Heart left ventricle (tissue), 16 donors: ENCODE measurements around the gene GAB2. TPM values are rescaled to one million over a fixed set of nuclear protein-coding genes. Genes with fewer than 3 reads are reported as not detected.
"Not testable (repeated sequence)": the region's sequence is repeated elsewhere in the genome, so short reads cannot be mapped to it uniquely, and the experiment has no call there.

ENCODE experiments used
- ATAC-seq, 4 donors: fragments of 200-7000 bp; cut with Tn5 transposase; one replicate each; pipeline ENCODE4 v1.9.1; 2020 to 2022; ENCODE audit warnings: moderate library complexity in 4 of 4, mild to moderate bottlenecking in 3 of 4, moderate number of reproducible peaks in 1 of 4
- DNase-seq, 5 donors: peaks; one replicate each; pipeline ENCODE4 v3.0.0-alpha.2; 2020
- H3K27ac ChIP-seq, 12 donors: fragments of 200-600 bp; sonication (generic) in 4 of 12; one replicate each; pipeline versions ENCODE4 v1.5.0 to v1.8.0; 2016 to 2022; ENCODE audit warnings: mild to moderate bottlenecking in 2 of 12
- H3K27me3 ChIP-seq, 9 donors: fragments of 200-600 bp; sonication (generic) in 2 of 9; one replicate each; pipeline versions ENCODE4 v1.5.1 to v1.8.0; 2016 to 2022; ENCODE audit warnings: mild to moderate bottlenecking in 3 of 9
- H3K36me3 ChIP-seq, 9 donors: fragments of 200-600 bp; sonication (generic) in 2 of 9; one replicate each; pipeline versions ENCODE4 v1.5.0 to v1.8.0; 2018 to 2022; ENCODE audit warnings: mild to moderate bottlenecking in 2 of 9
- H3K4me1 ChIP-seq, 12 donors: fragments of 200-600 bp; sonication (generic) in 4 of 12; one replicate each; pipeline versions ENCODE4 v1.5.0 to v1.8.0; 2016 to 2022; ENCODE audit warnings: mild to moderate bottlenecking in 3 of 12
- H3K4me3 ChIP-seq, 12 donors: fragments of 200-600 bp; sonication (generic) in 4 of 12; one replicate each; pipeline versions ENCODE4 v1.5.0 to v1.8.0; 2017 to 2022; ENCODE audit warnings: mild to moderate bottlenecking in 9 of 12, moderate library complexity in 4 of 12
- H3K9me3 ChIP-seq, 12 donors: fragments of 200-600 bp; sonication (generic) in 4 of 12; one replicate each; pipeline versions ENCODE4 v1.5.0 to v1.8.0; 2016 to 2022; ENCODE audit warnings: mild to moderate bottlenecking in 1 of 12
- POLR2A ChIP-seq, 2 donors: fragments of 450-650 bp; IDR thresholded peaks; one replicate each; pipeline ENCODE4 v1.6.1; 2017; ENCODE audit warnings: antibody characterized with exemption in 2 of 2, mild to moderate bottlenecking in 2 of 2, moderate library complexity in 2 of 2
- WGBS, 4 donors: extraction: QIAGEN DNeasy Blood & Tissue Kit in 2 of 4; methylation state at CpG; one replicate each; pipeline versions ENCODE4 v1.1.5 to v1.1.7; 2013 to 2018; 5-methylcytosine and 5-hydroxymethylcytosine counted together
- intact Hi-C, 10 donors: fragments of 100-400 bp; cut with DNase I; formaldehyde crosslinking; loops; one replicate each; pipeline versions ENCODE4 v1.11.1 to v1.14.2; 2022
- polyA plus RNA-seq, 2 donors: library from polyadenylated mRNA; stranded (reverse); fragments of 200-250 nt; gene quantifications; one replicate each; pipeline ENCODE4 v1.2.3, GENCODE V29; 2013
- total RNA-seq, 9 donors: library from RNA; depleted of rRNA in 2 of 9; stranded (reverse); fragments of >200 nt in 2 of 9; fragmentation: NEBNext Ultra II Directional in 3 of 9; extraction: Animal tissue kit (Norgen Biotek cat#: 25700) in 3 of 9; gene quantifications; one replicate each; pipeline versions ENCODE4 v1.1.0 to v1.2.4, GENCODE V29; 2016 to 2023
- TF ChIP-seq, protein P1 (sequence below), 12 donors: fragments of 200-600 bp; sonication (generic) in 4 of 12; IDR thresholded peaks; one replicate each; pipeline versions ENCODE4 v1.5.0 to v1.8.0; 2018 to 2022; ENCODE audit warnings: antibody characterized with exemption in 12 of 12, mild to moderate bottlenecking in 5 of 12
- donor health status: ischemic (EF 13 %, LVEDD 7.1; RV severe dilation, severe dysfunction).
- donor health status: healthy with polysubstance abuse.
- donor health status: DM: no; HTN: yes; CAD: no.
- donor health status: DM: no; HTN: no; CAD: no.
- donor health status: ischemic (EF 25% LVEDD 6.9; RV normal size, moderate dysfunction).
- donor health status: ischemic (EF 25% LVEDD 5.7; RV mildly dilated, moderate dysfunction).
- donor health status: healthy.
- donor health status: DM: yes; HTN: yes; CAD: no.
- donor health status: ischemic (EF 35%, LVEDD 5.7; RV mildly dilated, moderate dysfunction).
- donor health status: nonischemic (EF 11% LVEDD 7.7; RV severe dilation, severe dysfunction).
- donor health status: DM: yes; HTN: yes; CAD: no.
- donor health status: PGD.
- donor health status: ischemic (EF 29% LVEDD 5.4; RV normal size, mild dysfunction).
- donor health status: nonischemic (EF 23%, LVEDD 6.1; RV moderate dilation, normal function).

The GAB2 gene
- total and polyA plus RNA-seq, 11 donors: 6.1 to 53.0 (median 30.0) TPM

DNA sequence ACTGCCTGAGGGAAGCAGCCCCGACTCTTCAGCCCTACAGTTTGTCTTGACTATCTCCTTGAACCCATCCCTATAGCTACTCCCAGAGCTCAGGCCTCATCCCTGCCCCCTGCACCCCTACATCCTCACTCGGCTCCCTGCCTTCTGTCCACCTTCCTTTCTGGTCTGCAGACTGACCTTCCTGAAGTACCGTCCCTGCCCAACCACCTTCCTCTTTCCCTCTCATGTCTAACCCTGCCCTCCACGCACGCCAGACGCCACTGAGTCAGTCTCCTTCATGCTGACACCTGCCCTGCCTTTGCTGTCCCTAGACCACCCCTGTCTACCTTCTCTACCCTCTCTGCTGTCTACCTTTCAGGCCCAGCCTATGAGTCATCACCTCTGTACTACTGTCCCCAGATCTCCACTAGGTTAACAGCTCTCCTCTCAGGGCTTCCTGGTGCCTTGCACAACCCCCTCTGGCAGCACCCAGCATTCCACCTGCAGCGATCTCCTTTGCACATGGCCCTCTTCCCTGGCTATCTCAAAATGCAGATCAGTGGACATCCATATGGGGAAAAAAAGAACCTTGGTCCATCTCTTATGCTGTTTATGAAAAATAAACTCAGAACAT, 238.1 kb downstream of the GAB2 start:
- no peaks in the 10 kb centered on the region for H3K27me3 ChIP-seq
- no peak overlapping the region for H3K4me3 ChIP-seq
- no peak overlapping the region for H3K27ac ChIP-seq
- peaks cover 0 to 8% (median 0%) of the 10 kb centered on the region in 12 donors for H3K4me1 ChIP-seq
- DNase-seq (no peak), ATAC-seq (peak in 3 of 4 donors; percentile 24 to 63 (median 54))
- H3K9me3 ChIP-seq: no peaks in the 10 kb centered on the region
- TF ChIP-seq POLR2A (IDR thresholded peaks at IDR 0.05): no peak
- TF ChIP-seq, protein P1, sequence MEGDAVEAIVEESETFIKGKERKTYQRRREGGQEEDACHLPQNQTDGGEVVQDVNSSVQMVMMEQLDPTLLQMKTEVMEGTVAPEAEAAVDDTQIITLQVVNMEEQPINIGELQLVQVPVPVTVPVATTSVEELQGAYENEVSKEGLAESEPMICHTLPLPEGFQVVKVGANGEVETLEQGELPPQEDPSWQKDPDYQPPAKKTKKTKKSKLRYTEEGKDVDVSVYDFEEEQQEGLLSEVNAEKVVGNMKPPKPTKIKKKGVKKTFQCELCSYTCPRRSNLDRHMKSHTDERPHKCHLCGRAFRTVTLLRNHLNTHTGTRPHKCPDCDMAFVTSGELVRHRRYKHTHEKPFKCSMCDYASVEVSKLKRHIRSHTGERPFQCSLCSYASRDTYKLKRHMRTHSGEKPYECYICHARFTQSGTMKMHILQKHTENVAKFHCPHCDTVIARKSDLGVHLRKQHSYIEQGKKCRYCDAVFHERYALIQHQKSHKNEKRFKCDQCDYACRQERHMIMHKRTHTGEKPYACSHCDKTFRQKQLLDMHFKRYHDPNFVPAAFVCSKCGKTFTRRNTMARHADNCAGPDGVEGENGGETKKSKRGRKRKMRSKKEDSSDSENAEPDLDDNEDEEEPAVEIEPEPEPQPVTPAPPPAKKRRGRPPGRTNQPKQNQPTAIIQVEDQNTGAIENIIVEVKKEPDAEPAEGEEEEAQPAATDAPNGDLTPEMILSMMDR (IDR thresholded peaks at IDR 0.05): no peak
- 88 to 96% (median 92%) methylated on average over 7 of the region's 7 CpGs for WGBS, 4 donors
- H3K36me3 ChIP-seq: peaks cover 0 to 22% (median 5%) of the 10 kb centered on the region in 9 donors
- intact Hi-C loops: loop anchor here in 3 of 10 donors (10.0 kb wide), 2 partner anchors 95 to 105 kb away; partner anchors contain the start of gene NDUFC2 (in 1 of the 3)

DNA sequence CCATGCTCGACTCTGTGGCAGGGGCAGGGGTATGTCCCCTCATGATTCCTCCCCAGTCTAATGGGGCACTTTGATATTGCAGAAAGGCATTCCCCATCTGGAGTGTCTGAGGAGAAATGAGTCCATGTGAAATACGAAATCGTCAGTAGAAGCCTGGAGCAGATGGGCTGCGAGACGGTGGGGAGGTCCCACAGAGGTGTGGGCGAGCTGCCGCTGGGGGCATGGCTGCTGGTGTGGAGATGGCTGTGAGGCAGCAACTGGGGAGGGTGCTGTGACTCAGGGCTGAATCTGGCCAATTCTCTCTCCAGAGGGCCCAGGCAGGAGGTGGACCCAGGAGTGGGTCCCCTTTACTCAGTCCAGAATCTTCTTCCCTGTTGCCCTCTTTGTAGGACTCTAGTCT, 240.4 kb downstream of the GAB2 start:
- Histone ChIP-seq H3K9me3 (no peaks in the 10 kb centered on the region), H3K27me3 (no peaks in the 10 kb centered on the region), H3K4me1 (peaks cover 0 to 11% (median 0%) of the 10 kb centered on the region in 12 donors), H3K27ac (no peak overlapping the region), H3K4me3 (no peak overlapping the region), H3K36me3 (peaks cover 0 to 34% (median 19%) of the 10 kb centered on the region in 9 donors)
- DNase-seq: no peak
- no peak for ATAC-seq
- WGBS, 4 donors: 91 to 95% (median 93%) methylated on average over 7 of the region's 7 CpGs
- intact Hi-C loops: no loop called here
- TF ChIP-seq, protein P1 (IDR thresholded peaks at IDR 0.05): no peak
- no peak for TF ChIP-seq POLR2A (IDR thresholded peaks at IDR 0.05)

GRCh38 chr11:78176605-78177141, 240.9 kb downstream of the GAB2 start:
- Histone ChIP-seq H3K4me3 (no peak overlapping the region), H3K4me1 (peaks cover 0 to 11% (median 0%) of the 10 kb centered on the region in 12 donors), H3K27ac (no peak overlapping the region), H3K27me3 (no peaks in the 10 kb centered on the region), H3K36me3 (peaks cover 0 to 39% (median 17%) of the 10 kb centered on the region in 9 donors), H3K9me3 (no peaks in the 10 kb centered on the region)
- no peak for TF ChIP-seq POLR2A (IDR thresholded peaks at IDR 0.05)
- TF ChIP-seq, protein P1 (IDR thresholded peaks at IDR 0.05): no peak
- intact Hi-C loops: no loop called here
- ATAC-seq: no peak
- DNase-seq: no peak
- 93 to 96% (median 95%) methylated on average over 10 of the region's 10 CpGs for WGBS, 4 donors

- Histone ChIP-seq H3K4me1 (peaks cover 0 to 11% (median 0%) of the 10 kb centered on the region in 12 donors), H3K36me3 (peaks cover 0 to 39% (median 14%) of the 10 kb centered on the region in 9 donors)
- H3K27ac ChIP-seq, H3K4me3 ChIP-seq, DNase-seq, intact Hi-C loops, ATAC-seq, H3K9me3 ChIP-seq, H3K27me3 ChIP-seq: not testable (repeated sequence)
- 95 to 99% (median 98%) methylated on average over 3 of the region's 3 CpGs for WGBS, 4 donors
These were observed 241.8 kb downstream of the GAB2 start for GRCh38 chr11:78175862-78176261.
